Measurements from ENCODE around the gene SLC4A5.

Gene SLC4A5

GRCh38 chr2:74343316-74343715, at the start of gene SLC4A5:
Gene SLC4A5 (minus strand): TSS chr2:74343416. CDS start chr2:74315023, 28,393 bp downstream.
- DNase-seq (ENCODE audit: low read depth in 2 of 2), result no peak

- no peak for DNase-seq (ENCODE audit: low read depth in 2 of 2)
Measured at GRCh38 chr2:74392449-74392743, 49.2 kb upstream of the SLC4A5 start.

GRCh38 chr2:74391580-74392448, 48.6 kb upstream of the SLC4A5 start:
- DNase-seq (ENCODE audit: low read depth in 2 of 2), result peak; percentile 89

- DNase-seq (ENCODE audit: low read depth in 2 of 2), result no peak
Measured at GRCh38 chr2:74391209-74391579, 48.0 kb upstream of the SLC4A5 start.

GRCh38 chr2:74390606-74391005, 47.4 kb upstream of the SLC4A5 start:
- no peak for DNase-seq (ENCODE audit: low read depth in 2 of 2)

- DNase-seq (ENCODE audit: low read depth in 2 of 2), result no peak
Measured at GRCh38 chr2:74387346-74387745, 44.1 kb upstream of the SLC4A5 start.

GRCh38 chr2:74385396-74385795, 42.2 kb upstream of the SLC4A5 start:
- no peak for DNase-seq (ENCODE audit: low read depth in 2 of 2)

- DNase-seq (ENCODE audit: low read depth in 2 of 2), result no peak
Measured at GRCh38 chr2:74384051-74384450, 40.8 kb upstream of the SLC4A5 start.

GRCh38 chr2:74383254-74383653, 40.0 kb upstream of the SLC4A5 start:
- no peak for DNase-seq (ENCODE audit: low read depth in 2 of 2)

GRCh38 chr2:74381751-74382150, 38.5 kb upstream of the SLC4A5 start:
- DNase-seq (ENCODE audit: low read depth in 2 of 2), result no peak

GRCh38 chr2:74379851-74380789, 36.9 kb upstream of the SLC4A5 start, which contains the start of gene DCTN1:
Gene DCTN1 (minus strand): TSS chr2:74380311. CDS start chr2:74380037, 274 bp downstream.
- no peak for DNase-seq (ENCODE audit: low read depth in 2 of 2)

GRCh38 chr2:74378007-74378406, 34.8 kb upstream of the SLC4A5 start:
- no peak for DNase-seq (ENCODE audit: low read depth in 2 of 2)

GRCh38 chr2:74375838-74376237, 32.6 kb upstream of the SLC4A5 start:
- DNase-seq (ENCODE audit: low read depth in 2 of 2), result no peak

GRCh38 chr2:74374509-74375205, 31.4 kb upstream of the SLC4A5 start:
- no peak for DNase-seq (ENCODE audit: low read depth in 2 of 2)

- no peak for DNase-seq (ENCODE audit: low read depth in 2 of 2)
Measured at GRCh38 chr2:74373985-74374384, 30.8 kb upstream of the SLC4A5 start.

- no peak for DNase-seq (ENCODE audit: low read depth in 2 of 2)
Measured at GRCh38 chr2:74373221-74373676, 30.0 kb upstream of the SLC4A5 start.

GRCh38 chr2:74372674-74373073, 29.5 kb upstream of the SLC4A5 start:
- no peak for DNase-seq (ENCODE audit: low read depth in 2 of 2)

GRCh38 chr2:74371421-74371820, 28.2 kb upstream of the SLC4A5 start:
- no peak for DNase-seq (ENCODE audit: low read depth in 2 of 2)

- no peak for DNase-seq (ENCODE audit: low read depth in 2 of 2)
Measured at GRCh38 chr2:74369976-74370375, 26.8 kb upstream of the SLC4A5 start.

- no peak for DNase-seq (ENCODE audit: low read depth in 2 of 2)
Measured at GRCh38 chr2:74368499-74368898, 25.3 kb upstream of the SLC4A5 start.

- no peak for DNase-seq (ENCODE audit: low read depth in 2 of 2)
Measured at GRCh38 chr2:74367789-74368188, 24.6 kb upstream of the SLC4A5 start.

- DNase-seq (ENCODE audit: low read depth in 2 of 2), result no peak
Measured at GRCh38 chr2:74366036-74366435, 22.8 kb upstream of the SLC4A5 start.
